PC-3 (cell line): ENCODE results near the gene APOO. TPM values are rescaled to one million over a fixed set of nuclear protein-coding genes. Genes with fewer than 3 reads are reported as not detected.

Source experiments
- ATAC-seq: fragments of 200-7000 bp; cut with Tn5 transposase; 2 replicates; pipeline ENCODE4 v1.9.1; 2020; ENCODE audit warnings: mild to moderate bottlenecking, moderate library complexity
- BruUV-seq: library from RNA; stranded (reverse); fragments of 400-500 nt; replicated peaks from 2 replicates; lab custom pipeline; 2021; lab: Mats Ljungman, UMichigan
- CTCF ChIA-PET: fragments of 300-600 bp; sonication (Branson Sonifier 250); formaldehyde crosslinking; loops from one replicate; lab custom pipeline; 2022; ENCODE audit warnings: antibody characterized with exemption; lab: Charles Lee
- POLR2A ChIA-PET: fragments of 300-600 bp; sonication (Branson Sonifier 250); formaldehyde crosslinking; loops from one replicate; lab custom pipeline; 2022; ENCODE audit warnings: antibody characterized with exemption; ENCODE audit not compliant: unreplicated experiment; lab: Charles Lee
- DNase-seq: peaks from one replicate; pipeline ENCODE4 v3.0.0-alpha.2; 2015
- H2AFZ ChIP-seq: fragments of 300-600 bp; sonication (generic); 2 replicates; pipeline ENCODE4 v1.6.0; 2016; ENCODE audit warnings: antibody characterized with exemption, low read length
- H3F3A ChIP-seq: fragments of 300-600 bp; sonication (generic); one replicate; pipeline ENCODE4 v1.6.0; 2017; ENCODE audit warnings: antibody characterized with exemption, low read length, control low read depth, mild to moderate bottlenecking; ENCODE audit not compliant: unreplicated experiment
- H3K27ac ChIP-seq: fragments of 300-600 bp; sonication (generic); 2 replicates; pipeline ENCODE4 v1.5.1; 2016; ENCODE audit warnings: mild to moderate bottlenecking, low read length
- H3K27me3 ChIP-seq: fragments of 300-600 bp; sonication (generic); 2 replicates; pipeline ENCODE4 v1.6.1; 2016; ENCODE audit warnings: low read length, mixed read lengths
- H3K36me3 ChIP-seq: fragments of 300-600 bp; sonication (generic); 2 replicates; pipeline ENCODE4 v1.6.1; 2016; ENCODE audit warnings: low read depth, mixed run types, low read length, mixed read lengths
- H3K4me1 ChIP-seq: fragments of 300-600 bp; sonication (generic); 2 replicates; pipeline ENCODE4 v1.5.1; 2016; ENCODE audit warnings: low read length; ENCODE audit not compliant: insufficient read depth
- H3K4me2 ChIP-seq: fragments of 300-600 bp; sonication (generic); 2 replicates; pipeline ENCODE4 v1.6.0; 2016; ENCODE audit warnings: low read length
- H3K4me3 ChIP-seq: fragments of 300-600 bp; sonication (generic); 2 replicates; pipeline ENCODE4 v1.5.1; 2016; ENCODE audit warnings: mild to moderate bottlenecking, low read length, mixed read lengths
- H3K79me2 ChIP-seq: fragments of 300-600 bp; sonication (generic); 2 replicates; pipeline ENCODE4 v1.6.1; 2017; ENCODE audit warnings: low read length, mixed read lengths
- H3K9ac ChIP-seq: fragments of 300-600 bp; sonication (generic); 2 replicates; pipeline ENCODE4 v1.6.0; 2016; ENCODE audit warnings: mild to moderate bottlenecking, low read length
- H3K9me2 ChIP-seq: fragments of 300-600 bp; sonication (generic); replicated peaks from 2 replicates; pipeline ENCODE4 v1.6.1; 2016; ENCODE audit warnings: mixed run types, low read length, mixed read lengths
- H3K9me3 ChIP-seq: fragments of 300-600 bp; sonication (generic); 2 replicates; pipeline ENCODE4 v1.6.1; 2016; ENCODE audit warnings: low read length, mixed read lengths
- H4K20me1 ChIP-seq: fragments of 300-600 bp; sonication (generic); 2 replicates; pipeline ENCODE4 v1.6.1; 2016; ENCODE audit warnings: low read length, mixed read lengths
- CTCF ChIP-seq: fragments of 300-600 bp; sonication (generic); conservative IDR thresholded peaks from 2 replicates; pipeline ENCODE4 v1.5.1; 2017; ENCODE audit warnings: antibody characterized with exemption, low read depth, mild to moderate bottlenecking, low read length
- EZH2 ChIP-seq: fragments of 300-600 bp; sonication (generic); IDR thresholded peaks from one replicate; pipeline ENCODE4 v1.6.1; 2017; ENCODE audit warnings: antibody characterized with exemption, mild to moderate bottlenecking, low read length; ENCODE audit not compliant: unreplicated experiment
- EZH2phosphoT487 ChIP-seq: fragments of 300-600 bp; sonication (generic); IDR thresholded peaks from 2 replicates; pipeline ENCODE4 v1.6.1; 2018; ENCODE audit warnings: mild to moderate bottlenecking, antibody characterized with exemption, low read length, borderline replicate concordance
- intact Hi-C: fragments of 100-400 bp; cut with micrococcal nuclease; formaldehyde crosslinking; loops from 2 replicates; pipeline ENCODE4 v1.9.0; 2023
- total RNA-seq: library from RNA; depleted of rRNA; stranded (reverse); fragments of >200 nt; gene quantifications from 2 replicates; pipeline ENCODE4 v1.2.3, GENCODE V29; 2014

The APOO gene
- total RNA-seq, 1 experiment from 2014 or later = 34.0 TPM

- Histone ChIP-seq H3K36me3 (peaks cover under 1% of the 10 kb centered on the region; the same call in 1 of the 2 replicates), H3K27ac (no peak overlapping the region), H3K9ac (no peak overlapping the region), H2AFZ (no peak overlapping the region), H3K4me2 (no peak overlapping the region), H3K9me2 (no peaks in the 10 kb centered on the region), H3K27me3 (no peaks in the 10 kb centered on the region), H3K4me3 (no peak overlapping the region), H4K20me1 (peaks cover 6% of the 10 kb centered on the region), H3K79me2 (peaks cover 6% of the 10 kb centered on the region), H3F3A (peaks cover 3% of the 10 kb centered on the region), H3K9me3 (no peaks in the 10 kb centered on the region), H3K4me1 (peaks cover 5% of the 10 kb centered on the region)
- CTCF ChIA-PET = no interaction called here
- POLR2A ChIA-PET = no interaction called here
- DNase-seq (no peak), ATAC-seq (no peak)
- no peak for TF ChIP-seq EZH2
- TF ChIP-seq EZH2phosphoT487 = no peak
- TF ChIP-seq CTCF = no peak
- no TSS peak for BruUV-seq
- intact Hi-C loops = no loop called here
Measured at GRCh38 chrX:23790155-23790497, 117.6 kb downstream of the APOO start.

- Histone ChIP-seq H3K4me2 (no peak overlapping the region), H2AFZ (no peak overlapping the region), H3K36me3 (peaks cover 4% of the 10 kb centered on the region), H3K9me2 (no peaks in the 10 kb centered on the region), H3K27ac (no peak overlapping the region), H3K4me3 (no peak overlapping the region), H3K4me1 (peaks cover 11% of the 10 kb centered on the region), H3K9ac (no peak overlapping the region), H3K79me2 (peaks cover 12% of the 10 kb centered on the region), H3K27me3 (no peaks in the 10 kb centered on the region), H3F3A (peaks cover 9% of the 10 kb centered on the region), H4K20me1 (peaks cover 12% of the 10 kb centered on the region), H3K9me3 (no peaks in the 10 kb centered on the region)
- no peak for TF ChIP-seq CTCF
- no peak for TF ChIP-seq EZH2
- TF ChIP-seq EZH2phosphoT487 = no peak
- POLR2A ChIA-PET = no interaction called here
- DNase-seq (no peak), ATAC-seq (no peak)
- no TSS peak for BruUV-seq
- intact Hi-C loops = no loop called here
- CTCF ChIA-PET = no interaction called here
Measured at GRCh38 chrX:23789386-23790154, 118.2 kb downstream of the APOO start.

GRCh38 chrX:23788946-23789345, 118.8 kb downstream of the APOO start:
- H3K9me3 ChIP-seq = no peaks in the 10 kb centered on the region
- intact Hi-C loops = no loop called here
- ChIA-PET POLR2A (no interaction called here), CTCF (no interaction called here)
- BruUV-seq = no TSS peak
- H3K9ac ChIP-seq = no peak overlapping the region
- ATAC-seq = no peak
- H3K36me3 ChIP-seq = peaks cover 7% of the 10 kb centered on the region
- no peaks in the 10 kb centered on the region for H3K9me2 ChIP-seq
- no peak overlapping the region for H3K4me2 ChIP-seq
- TF ChIP-seq EZH2phosphoT487 (no peak), EZH2 (no peak), CTCF (no peak)
- no peaks in the 10 kb centered on the region for H3K27me3 ChIP-seq
- H2AFZ ChIP-seq = no peak overlapping the region
- H3K27ac ChIP-seq = no peak overlapping the region
- peaks cover 18% of the 10 kb centered on the region for H4K20me1 ChIP-seq
- H3K4me1 ChIP-seq = peaks cover 17% of the 10 kb centered on the region
- H3K79me2 ChIP-seq = peaks cover 18% of the 10 kb centered on the region
- no peak overlapping the region for H3K4me3 ChIP-seq
- no peak for DNase-seq
- H3F3A ChIP-seq = peaks cover 11% of the 10 kb centered on the region
